Tibial nerve (tissue), 4 donors: ENCODE measurements around the gene KEL. TPM values are rescaled to one million over a fixed set of nuclear protein-coding genes. Genes with fewer than 3 reads are reported as not detected.
A peak's percentile ranks its signal among the peaks of the same experiment; 100 is the strongest.

Experiments
- DNase-seq, 2 donors: peaks; one replicate each; pipeline ENCODE4 v3.0.0-alpha.2; 2019; ENCODE audit warnings: low spot score in 2 of 2
- H3K27ac ChIP-seq, 4 donors: fragments of 200-600 bp; sonication (generic) in 3 of 4; one replicate each; pipeline ENCODE4 v1.5.1; 2017 to 2019; ENCODE audit warnings: mild to moderate bottlenecking in 1 of 4
- H3K27me3 ChIP-seq, 2 donors: fragments of 200-600 bp; sonication (generic) in 1 of 2; one replicate each; pipeline versions ENCODE4 v1.5.1 to v1.6.0; 2017 to 2019
- H3K36me3 ChIP-seq, 3 donors: fragments of 200-600 bp; sonication (generic); one replicate each; pipeline ENCODE4 v1.5.1; 2018 to 2019
- H3K4me1 ChIP-seq, 4 donors: fragments of 200-600 bp; sonication (generic) in 3 of 4; one replicate each; pipeline ENCODE4 v1.5.1; 2017 to 2019
- H3K4me3 ChIP-seq, 4 donors: fragments of 200-600 bp; sonication (generic) in 3 of 4; one replicate each; pipeline ENCODE4 v1.5.1; 2017 to 2019; ENCODE audit warnings: mild to moderate bottlenecking in 1 of 4, moderate library complexity in 1 of 4
- H3K9me3 ChIP-seq, 4 donors: fragments of 200-600 bp; sonication (generic) in 3 of 4; one replicate each; pipeline ENCODE4 v1.5.1; 2017 to 2019
- CTCF ChIP-seq, 5 experiments: fragments of 200-600 bp in 3 of 5; fragments of 450-650 bp in 2 of 5; sonication (generic) in 3 of 5; IDR thresholded peaks; one replicate each; pipeline ENCODE4 v1.5.1; 2016 to 2019; ENCODE audit warnings: antibody characterized with exemption in 5 of 5, mild to moderate bottlenecking in 3 of 5, moderate library complexity in 2 of 5
- EP300 ChIP-seq, 2 donors: sonication (generic); formaldehyde crosslinking; IDR thresholded peaks; one replicate each; pipeline ENCODE4 v1.6.1; 2017; ENCODE audit warnings: antibody characterized with exemption in 2 of 2, mild to moderate bottlenecking in 1 of 2
- POLR2A ChIP-seq, 2 donors: fragments of 450-650 bp; IDR thresholded peaks; one replicate each; pipeline ENCODE4 v1.6.1; 2017; ENCODE audit warnings: antibody characterized with exemption in 2 of 2, mild to moderate bottlenecking in 2 of 2, moderate library complexity in 2 of 2
- WGBS, 2 donors: methylation state at CpG; one replicate each; pipeline ENCODE4 v1.1.5; 2018; 5-methylcytosine and 5-hydroxymethylcytosine counted together
- total RNA-seq, 4 donors: library from RNA; depleted of rRNA; stranded (reverse); fragments of >200 nt; gene quantifications; one replicate each; pipeline ENCODE4 v1.1.0, GENCODE V29; 2016

KEL gene
- total RNA-seq, 4 donors from 2014 or later, result 0.59 to 0.87 (median 0.61) TPM

- DNase-seq, result no peak
- no peaks in the 10 kb centered on the region for H3K4me1 ChIP-seq
- H3K9me3 ChIP-seq, result no peaks in the 10 kb centered on the region
- H3K4me3 ChIP-seq, result no peak overlapping the region
- no peak overlapping the region for H3K27ac ChIP-seq
- WGBS, 2 donors, result 87 to 93% methylated on average over 11 of the region's 11 CpGs
- H3K27me3 ChIP-seq, result no peaks in the 10 kb centered on the region
- H3K36me3 ChIP-seq, result no peaks in the 10 kb centered on the region
- TF ChIP-seq CTCF (IDR thresholded peaks at IDR 0.05) (no peak), POLR2A (IDR thresholded peaks at IDR 0.05) (no peak), EP300 (IDR thresholded peaks at IDR 0.05) (no peak)
These were observed 31.9 kb downstream of the KEL start for GRCh38 chr7:142930126-142930730.

GRCh38 chr7:142927949-142928348, 34.2 kb downstream of the KEL start:
- Histone ChIP-seq H3K36me3 (no peaks in the 10 kb centered on the region), H3K27me3 (no peaks in the 10 kb centered on the region), H3K9me3 (no peaks in the 10 kb centered on the region), H3K4me3 (no peak overlapping the region), H3K4me1 (no peaks in the 10 kb centered on the region), H3K27ac (peak overlapping the region in 1 of 4 donors; percentile 43)
- DNase-seq, result no peak
- TF ChIP-seq POLR2A (IDR thresholded peaks at IDR 0.05) (no peak), CTCF (IDR thresholded peaks at IDR 0.05) (no peak), EP300 (IDR thresholded peaks at IDR 0.05) (no peak)
- 78 to 80% methylated on average over 8 of the region's 8 CpGs for WGBS, 2 donors

DNA sequence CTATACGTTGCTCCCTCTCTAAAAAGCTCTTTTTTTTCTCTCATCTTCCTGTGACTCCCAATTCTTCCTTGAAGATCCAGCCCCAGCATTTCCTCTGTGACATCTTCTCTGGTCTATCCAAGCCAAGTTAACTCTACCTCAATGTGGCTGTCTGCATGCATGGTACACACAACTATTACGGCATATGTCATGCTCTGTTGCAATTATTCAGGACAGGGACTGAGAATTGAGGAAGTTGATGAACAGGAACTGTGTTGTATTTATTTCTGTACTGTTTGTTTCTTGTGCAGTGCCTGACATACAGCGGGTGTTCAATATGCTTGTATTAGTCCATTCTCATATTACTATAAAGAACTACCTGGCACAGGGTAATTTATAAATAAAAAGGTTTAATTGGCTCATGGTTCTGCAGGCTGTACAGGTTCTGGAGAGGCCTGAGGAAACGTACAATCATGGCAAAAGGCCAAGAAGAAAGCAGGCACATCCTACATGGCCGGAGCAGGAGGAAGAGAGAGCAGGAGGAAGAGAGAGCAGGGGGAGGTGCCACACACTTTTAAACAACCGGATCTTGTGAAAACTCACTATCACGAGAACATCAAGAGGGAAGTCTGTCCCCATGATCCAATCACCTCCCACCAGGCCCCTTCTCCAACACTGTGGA, 34.9 kb downstream of the KEL start:
- Histone ChIP-seq H3K27ac (peak overlapping the region in 1 of 4 donors; percentile 43), H3K4me1 (no peaks in the 10 kb centered on the region), H3K27me3 (no peaks in the 10 kb centered on the region), H3K36me3 (no peaks in the 10 kb centered on the region), H3K9me3 (no peaks in the 10 kb centered on the region), H3K4me3 (no peak overlapping the region)
- 57 to 60% methylated on average over 7 of the region's 7 CpGs for WGBS, 2 donors
- DNase-seq, result peak in 1 of 2 donors; percentile 25
- TF ChIP-seq EP300 (IDR thresholded peaks at IDR 0.05) (peak in 1 of 2 donors; percentile 45), CTCF (IDR thresholded peaks at IDR 0.05) (no peak), POLR2A (IDR thresholded peaks at IDR 0.05) (no peak)

GRCh38 chr7:142925413-142925812, 36.8 kb downstream of the KEL start:
- no peaks in the 10 kb centered on the region for H3K9me3 ChIP-seq
- no peaks in the 10 kb centered on the region for H3K4me1 ChIP-seq
- no peaks in the 10 kb centered on the region for H3K27me3 ChIP-seq
- H3K36me3 ChIP-seq, result no peaks in the 10 kb centered on the region
- DNase-seq, result no peak
- no peak overlapping the region for H3K27ac ChIP-seq
- no peak for TF ChIP-seq POLR2A (IDR thresholded peaks at IDR 0.05)
- no peak for TF ChIP-seq EP300 (IDR thresholded peaks at IDR 0.05)
- TF ChIP-seq CTCF (IDR thresholded peaks at IDR 0.05), result no peak
- WGBS, 2 donors, result 67 to 80% methylated on average over 12 of the region's 12 CpGs
- no peak overlapping the region for H3K4me3 ChIP-seq

GRCh38 chr7:142923391-142923790, 38.8 kb downstream of the KEL start:
- Histone ChIP-seq H3K4me3 (no peak overlapping the region), H3K27ac (no peak overlapping the region), H3K9me3 (no peaks in the 10 kb centered on the region), H3K27me3 (no peaks in the 10 kb centered on the region), H3K36me3 (no peaks in the 10 kb centered on the region), H3K4me1 (no peaks in the 10 kb centered on the region)
- WGBS, 2 donors, result 49 to 69% methylated on average over 2 of the region's 2 CpGs
- DNase-seq, result no peak
- no peak for TF ChIP-seq POLR2A (IDR thresholded peaks at IDR 0.05)
- TF ChIP-seq CTCF (IDR thresholded peaks at IDR 0.05), result no peak
- no peak for TF ChIP-seq EP300 (IDR thresholded peaks at IDR 0.05)
